Ascending aorta (tissue), 2 donors: Measurements from ENCODE around the gene NFE2L3. TPM values are rescaled to one million over a fixed set of nuclear protein-coding genes. Genes with fewer than 3 reads are reported as not detected.

ENCODE experiments used
- DNase-seq, 2 donors: peaks; one replicate each; pipeline ENCODE4 v3.0.0-alpha.2; 2019; ENCODE audit warnings: low spot score in 2 of 2
- H3K27ac ChIP-seq, 2 donors: fragments of 200-600 bp; sonication (generic); one replicate each; pipeline ENCODE4 v1.5.1; 2016 to 2017; ENCODE audit warnings: mild to moderate bottlenecking in 1 of 2
- H3K27me3 ChIP-seq: fragments of 200-600 bp; sonication (generic); one replicate; pipeline ENCODE4 v1.5.1; 2017
- H3K36me3 ChIP-seq, 2 donors: fragments of 200-600 bp; sonication (generic); one replicate each; pipeline ENCODE4 v1.5.1; 2016
- H3K4me1 ChIP-seq, 2 donors: fragments of 200-600 bp; sonication (generic); one replicate each; pipeline ENCODE4 v1.5.1; 2016 to 2017; ENCODE audit warnings: mild to moderate bottlenecking in 1 of 2
- H3K4me3 ChIP-seq, 2 donors: fragments of 200-600 bp; sonication (generic); one replicate each; pipeline ENCODE4 v1.5.1; 2016 to 2017; ENCODE audit warnings: mild to moderate bottlenecking in 1 of 2
- H3K9me3 ChIP-seq, 2 donors: fragments of 200-600 bp; sonication (generic); one replicate each; pipeline ENCODE4 v1.5.1; 2016
- CTCF ChIP-seq, 3 experiments: fragments of 200-600 bp in 2 of 3; fragments of 450-650 bp in 1 of 3; sonication (generic) in 2 of 3; IDR thresholded peaks; one replicate each; pipeline ENCODE4 v1.5.1; 2016 to 2019; ENCODE audit warnings: antibody characterized with exemption in 3 of 3, mild to moderate bottlenecking in 1 of 3, moderate library complexity in 1 of 3
- intact Hi-C: fragments of 100-400 bp; cut with DNase I; formaldehyde crosslinking; loops from one replicate; pipeline ENCODE4 v1.15.1; 2023
- total RNA-seq: library from RNA; depleted of rRNA; stranded (reverse); fragments of >200 nt; gene quantifications from one replicate; pipeline ENCODE4 v1.1.0, GENCODE V29; 2016

NFE2L3 gene
- total RNA-seq, 1 donor from 2014 or later: 10.0 TPM

GRCh38 chr7:26155531-26156375 is 3.8 kb downstream of the NFE2L3 start:
- TF ChIP-seq CTCF (IDR thresholded peaks at IDR 0.05): no peak
- no peak overlapping the region for H3K4me3 ChIP-seq
- no peaks in the 10 kb centered on the region for H3K9me3 ChIP-seq
- no peak overlapping the region for H3K27ac ChIP-seq
- H3K27me3 ChIP-seq: no peaks in the 10 kb centered on the region
- intact Hi-C loops: no loop called here
- peaks cover 0 to 3% of the 10 kb centered on the region in 2 donors for H3K4me1 ChIP-seq
- no peaks in the 10 kb centered on the region for H3K36me3 ChIP-seq
- DNase-seq: no peak

- Histone ChIP-seq H3K36me3 (no peaks in the 10 kb centered on the region), H3K27ac (no peak overlapping the region), H3K4me1 (peaks cover 0 to 3% of the 10 kb centered on the region in 2 donors), H3K27me3 (no peaks in the 10 kb centered on the region), H3K9me3 (no peaks in the 10 kb centered on the region), H3K4me3 (no peak overlapping the region)
- DNase-seq: no peak
- intact Hi-C loops: no loop called here
- TF ChIP-seq CTCF (IDR thresholded peaks at IDR 0.05): no peak
Observed at GRCh38 chr7:26156451-26157420, 4.7 kb downstream of the NFE2L3 start.

- intact Hi-C loops: no loop called here
- no peak for TF ChIP-seq CTCF (IDR thresholded peaks at IDR 0.05)
Observed at GRCh38 chr7:26157520-26158105, 5.6 kb downstream of the NFE2L3 start.

GRCh38 chr7:26159243-26159642 is 7.2 kb downstream of the NFE2L3 start:
- Histone ChIP-seq H3K9me3 (no peaks in the 10 kb centered on the region), H3K36me3 (no peaks in the 10 kb centered on the region), H3K4me3 (no peak overlapping the region), H3K27me3 (no peaks in the 10 kb centered on the region), H3K4me1 (no peaks in the 10 kb centered on the region), H3K27ac (no peak overlapping the region)
- DNase-seq: no peak
- no peak for TF ChIP-seq CTCF (IDR thresholded peaks at IDR 0.05)
- intact Hi-C loops: no loop called here

More at GRCh38 chr7:26157520-26158105, 5.6 kb downstream of the NFE2L3 start:
- no peak for DNase-seq
- no peaks in the 10 kb centered on the region for H3K27me3 ChIP-seq
- H3K9me3 ChIP-seq: no peaks in the 10 kb centered on the region
- no peak overlapping the region for H3K4me3 ChIP-seq
- H3K36me3 ChIP-seq: no peaks in the 10 kb centered on the region
- H3K27ac ChIP-seq: no peak overlapping the region
- no peaks in the 10 kb centered on the region for H3K4me1 ChIP-seq

GRCh38 chr7:26160896-26161295 is 8.9 kb downstream of the NFE2L3 start:
- Histone ChIP-seq H3K27ac (no peak overlapping the region), H3K9me3 (no peaks in the 10 kb centered on the region), H3K4me1 (no peaks in the 10 kb centered on the region), H3K4me3 (no peak overlapping the region), H3K27me3 (no peaks in the 10 kb centered on the region), H3K36me3 (no peaks in the 10 kb centered on the region)
- no peak for DNase-seq
- intact Hi-C loops: no loop called here
- TF ChIP-seq CTCF (IDR thresholded peaks at IDR 0.05): no peak
